Endothelial cell of umbilical vein (primary cell): Measurements from ENCODE around the gene VAV3. TPM values are rescaled to one million over a fixed set of nuclear protein-coding genes. Genes with fewer than 3 reads are reported as not detected.

Source experiments
- BruUV-seq: library from RNA; stranded (reverse); fragments of 400-500 nt; replicated peaks from 2 replicates; lab custom pipeline; 2021; lab: Mats Ljungman, UMichigan
- CTCF ChIA-PET: fragments of 300-600, 350-600 bp; sonication (Branson Sonifier 250); formaldehyde crosslinking; loops from one replicate; lab custom pipeline; 2021; ENCODE audit warnings: antibody characterized with exemption, inconsistent platforms; lab: Charles Lee
- POLR2A ChIA-PET: fragments of 300-600, 350-600 bp; sonication (Branson Sonifier 250); formaldehyde crosslinking; loops from one replicate; lab custom pipeline; 2021; ENCODE audit warnings: antibody characterized with exemption, inconsistent platforms; lab: Charles Lee
- DNase-seq: peaks from one replicate; pipeline ENCODE4 v3.0.0-alpha.2; 2011; ENCODE audit warnings: low read depth, low spot score
- FAIRE-seq: peaks from 2 replicates; lab custom pipeline; 2011; peaks lifted over from hg19 to GRCh38; lab: Jason Lieb, UNC
- H2AFZ ChIP-seq: 2 replicates; pipeline ENCODE4 v1.6.0; 2012; ENCODE audit warnings: low read depth, low read length, control low read depth, inconsistent platforms
- H3K27ac ChIP-seq: 2 replicates; pipeline ENCODE4 v1.5.1; 2011; ENCODE audit warnings: low read depth, mild to moderate bottlenecking, control low read depth, low read length, moderate library complexity; ENCODE audit not compliant: insufficient read depth
- H3K27me3 ChIP-seq, 2 experiments: 2 replicates each; pipeline versions ENCODE4 v1.6.0 to v1.6.1; 2011; ENCODE audit warnings: low read length in 2 of 2, mixed read lengths in 1 of 2; ENCODE audit not compliant: control insufficient read depth in 2 of 2, insufficient read depth in 2 of 2
- H3K36me3 ChIP-seq, 2 experiments: 2 replicates in 1 of 2; 3 replicates in 1 of 2; pipeline ENCODE4 v1.5.1; 2011; ENCODE audit warnings: low read length in 2 of 2, mild to moderate bottlenecking in 1 of 2, moderate library complexity in 1 of 2; ENCODE audit not compliant: control insufficient read depth in 2 of 2, insufficient read depth in 2 of 2; ENCODE audit errors: extremely low read depth in 1 of 2
- H3K4me1 ChIP-seq: 3 replicates; pipeline ENCODE4 v1.5.1; 2011; ENCODE audit warnings: mild to moderate bottlenecking, low read length; ENCODE audit not compliant: control insufficient read depth, insufficient read depth; ENCODE audit errors: extremely low read depth
- H3K4me2 ChIP-seq: 2 replicates; pipeline ENCODE4 v1.6.1; 2011; ENCODE audit warnings: low read length, control low read depth, mixed read lengths; ENCODE audit not compliant: insufficient read depth
- H3K4me3 ChIP-seq, 3 experiments: fragments of 200-600 bp in 1 of 3; sonication (generic), shearing (Covaris generic) in 1 of 3; replicated peaks in 1 of 3; 2 replicates each; pipeline ENCODE4 v1.5.1; 2011 to 2016; ENCODE audit warnings: control low read depth in 3 of 3, low read length in 3 of 3, mild to moderate bottlenecking in 2 of 3, inconsistent platforms in 1 of 3, low read depth in 1 of 3, moderate library complexity in 1 of 3; ENCODE audit not compliant: insufficient read depth in 1 of 3
- H3K79me2 ChIP-seq: 2 replicates; pipeline ENCODE4 v1.6.0; 2012; ENCODE audit warnings: low read length, inconsistent platforms; ENCODE audit not compliant: control insufficient read depth, insufficient read depth
- H3K9ac ChIP-seq: replicated peaks from 2 replicates; pipeline ENCODE3; 2011; ENCODE audit warnings: low read length, control low read depth; ENCODE audit not compliant: insufficient read depth; ENCODE audit errors: extremely low read depth
- H3K9me1 ChIP-seq: replicated peaks from 3 replicates; pipeline ENCODE4 v1.6.0; 2011; ENCODE audit warnings: mild to moderate bottlenecking, low read length; ENCODE audit not compliant: control insufficient read depth, insufficient read depth; ENCODE audit errors: extremely low read depth
- H3K9me3 ChIP-seq: replicated peaks from 2 replicates; pipeline ENCODE4 v1.5.1; 2012; ENCODE audit warnings: low read length, inconsistent platforms; ENCODE audit not compliant: control insufficient read depth, insufficient read depth
- H4K20me1 ChIP-seq: replicated peaks from 2 replicates; pipeline ENCODE3; 2011; ENCODE audit warnings: mild to moderate bottlenecking, low read length; ENCODE audit not compliant: control insufficient read depth, insufficient read depth; ENCODE audit errors: extremely low read depth
- CTCF ChIP-seq, 2 donors: IDR thresholded peaks; 1 replicate in 1 of 2; 2 replicates in 1 of 2; pipeline ENCODE4 v1.5.1; 2011; ENCODE audit warnings: low read length in 2 of 2, mild to moderate bottlenecking in 2 of 2, moderate library complexity in 2 of 2, control low read depth in 1 of 2, inconsistent platforms in 1 of 2, low read depth in 1 of 2; ENCODE audit not compliant: insufficient read depth in 1 of 2; ENCODE audit errors: extremely low read depth in 1 of 2
- EZH2 ChIP-seq: IDR thresholded peaks from 2 replicates; pipeline ENCODE4 v1.6.1; 2012; ENCODE audit warnings: borderline replicate concordance, low read depth, mild to moderate bottlenecking, moderate library complexity, low read length, inconsistent platforms; ENCODE audit not compliant: severe bottlenecking
- FOS ChIP-seq: IDR thresholded peaks from 2 replicates; pipeline ENCODE4 v1.6.1; 2011; ENCODE audit warnings: mild to moderate bottlenecking, low read length, moderate library complexity, borderline replicate concordance; ENCODE audit not compliant: insufficient read depth
- GATA2 ChIP-seq: IDR thresholded peaks from 2 replicates; pipeline ENCODE4 v1.7.0; 2011; ENCODE audit warnings: low read depth, mild to moderate bottlenecking, moderate library complexity, mixed read lengths, low read length; ENCODE audit not compliant: insufficient read length, insufficient read depth
- JUN ChIP-seq: IDR thresholded peaks from 2 replicates; pipeline ENCODE4 v1.6.1; 2011; ENCODE audit warnings: borderline replicate concordance, low read depth; ENCODE audit not compliant: insufficient read length, insufficient read depth
- MAX ChIP-seq: IDR thresholded peaks from 2 replicates; pipeline ENCODE4 v1.6.1; 2011; ENCODE audit not compliant: insufficient read depth, insufficient read length
- MYC ChIP-seq: IDR thresholded peaks from one replicate; pipeline ENCODE4 v1.6.1; 2011; ENCODE audit warnings: mild to moderate bottlenecking, low read depth, low read length
- POLR2A ChIP-seq: IDR thresholded peaks from 2 replicates; pipeline ENCODE4 v1.6.1; 2012; ENCODE audit warnings: low read depth, mild to moderate bottlenecking, control low read depth, low read length
- POLR2AphosphoS5 ChIP-seq: IDR thresholded peaks from 2 replicates; pipeline ENCODE4 v1.6.1; 2012; ENCODE audit warnings: low read depth, mild to moderate bottlenecking, control low read depth, low read length, moderate library complexity; ENCODE audit not compliant: insufficient read depth
- dilution Hi-C: fragments of 300-500 bp; cut with MboI; formaldehyde crosslinking; loops from one replicate; pipeline ENCODE4 v1.15.0; 2019; ENCODE audit warnings: low sequenced_read_pairs; ENCODE audit not compliant: extremely low pct_ligation_motif_present
- intact Hi-C: fragments of 100-400 bp; cut with micrococcal nuclease; formaldehyde crosslinking; loops from one replicate; pipeline ENCODE4 v1.10.0; 2022
- polyA plus RNA-seq, 4 experiments: library from polyadenylated mRNA; depleted of rRNA in 3 of 4; stranded (reverse) in 3 of 4; unstranded in 1 of 4; fragments of >200 nt; gene quantifications; 2 replicates each; pipeline versions ENCODE4 v1.2.1 to v1.2.3, GENCODE V29; 2011 to 2012; ENCODE audit warnings: missing spikeins in 1 of 4
- total RNA-seq: library from RNA; stranded (reverse); gene quantifications from 2 replicates; pipeline ENCODE4 v1.2.3, GENCODE V29; 2021

VAV3 gene
- total and polyA plus RNA-seq, 2 donors (not counting 3 experiments of a cell fraction or from before 2014, with no cell fraction given): 0.18 to 1.5 TPM

DNA sequence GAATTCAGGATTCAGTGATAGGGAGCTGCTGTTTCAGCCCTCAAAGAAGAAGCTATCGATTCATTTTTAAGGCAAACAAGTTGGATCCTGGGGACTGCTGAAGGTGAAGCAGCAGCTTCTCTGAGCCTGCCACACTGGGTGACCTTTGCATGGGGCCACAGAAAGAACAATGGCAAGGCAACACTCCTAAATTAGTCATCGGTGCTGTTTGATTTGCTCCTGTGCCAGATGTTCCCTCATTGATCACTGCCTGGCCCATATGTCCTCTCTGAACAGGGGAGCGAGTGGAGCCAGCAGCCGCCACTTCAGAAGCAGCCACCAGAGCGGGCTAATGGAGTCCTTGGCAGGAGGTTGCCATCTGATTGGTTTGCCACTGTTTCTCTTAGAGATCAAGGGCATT, 432.7 kb downstream of the VAV3 start:
- dilution Hi-C loops (no loop called here), intact Hi-C loops (no loop called here)
- Histone ChIP-seq H3K27ac (no peak overlapping the region), H3K27me3 (no peaks in the 10 kb centered on the region), H3K9me3 (no peaks in the 10 kb centered on the region), H3K4me1 (no peaks in the 10 kb centered on the region), H3K4me2 (no peak overlapping the region), H3K4me3 (no peak overlapping the region), H2AFZ (no peak overlapping the region), H3K9ac (no peak overlapping the region), H3K36me3 (no peaks in the 10 kb centered on the region), H3K9me1 (no peaks in the 10 kb centered on the region), H4K20me1 (no peaks in the 10 kb centered on the region), H3K79me2 (no peaks in the 10 kb centered on the region)
- BruUV-seq: no TSS peak
- ChIA-PET POLR2A (no interaction called here), CTCF (no interaction called here)
- no peak for DNase-seq
- no peak for FAIRE-seq
- no peak for TF ChIP-seq FOS
- no peak for TF ChIP-seq GATA2
- no peak for TF ChIP-seq POLR2AphosphoS5
- TF ChIP-seq EZH2: no peak
- no peak for TF ChIP-seq MAX

- Histone ChIP-seq H3K4me2 (no peak overlapping the region), H3K4me1 (no peaks in the 10 kb centered on the region), H4K20me1 (no peaks in the 10 kb centered on the region), H3K27me3 (no peaks in the 10 kb centered on the region), H3K4me3 (no peak overlapping the region), H3K9me3 (no peaks in the 10 kb centered on the region), H3K9me1 (no peaks in the 10 kb centered on the region), H3K9ac (no peak overlapping the region), H3K79me2 (no peaks in the 10 kb centered on the region), H3K27ac (no peak overlapping the region), H3K36me3 (no peaks in the 10 kb centered on the region), H2AFZ (no peak overlapping the region)
- BruUV-seq: no TSS peak
- DNase-seq (no peak), FAIRE-seq (no peak)
- dilution Hi-C loops: no loop called here
- ChIA-PET CTCF (no interaction called here), POLR2A (no interaction called here)
- intact Hi-C loops: no loop called here
- TF ChIP-seq POLR2AphosphoS5: no peak
- TF ChIP-seq EZH2: no peak
- no peak for TF ChIP-seq POLR2A
- no peak for TF ChIP-seq MAX
- TF ChIP-seq FOS: no peak
- TF ChIP-seq JUN: no peak
- TF ChIP-seq GATA2: no peak
- TF ChIP-seq MYC: no peak
- no peak for TF ChIP-seq CTCF (IDR thresholded peaks at IDR 0.05; ENCODE audit: extremely low read depth in 1 of 2, insufficient read depth in 1 of 2, low read depth in 1 of 2, low read length in 2 of 2)
Observed at GRCh38 chr1:107531065-107531908, 433.7 kb downstream of the VAV3 start.
